K562 (cell line): ENCODE data around the gene NT5C. TPM values are rescaled to one million over a fixed set of nuclear protein-coding genes. Genes with fewer than 3 reads are reported as not detected.

ENCODE experiments used
- ESRRB ChIP-seq: fragments of 250-450 bp; sonication (Bioruptor Pico); IDR thresholded peaks from 2 replicates; pipeline ENCODE4 v1.5.0; 2020; ENCODE audit warnings: mild to moderate bottlenecking, moderate library complexity, borderline replicate concordance
- FOXA3 ChIP-seq, 2 experiments: fragments of 450-650 bp in 1 of 2; sonication (generic) in 1 of 2; formaldehyde crosslinking; IDR thresholded peaks in 1 of 2; conservative IDR thresholded peaks in 1 of 2; 2 replicates each; pipeline versions ENCODE4 v1.4.0 to v1.8.0; 2020 to 2022; ENCODE audit warnings: mild to moderate bottlenecking in 2 of 2, missing genetic modification reagents in 1 of 2
- HNRNPUL1 ChIP-seq: fragments of 200-400 bp; formaldehyde crosslinking; IDR thresholded peaks from 2 replicates; pipeline ENCODE4 v1.6.1; 2017; ENCODE audit warnings: low read length
- MAFK ChIP-seq: IDR thresholded peaks from 2 replicates; pipeline ENCODE4 v1.6.1; 2011; ENCODE audit warnings: low read length, improper control_type of control experiment
- MEIS2 ChIP-seq: fragments of 450-650 bp; IDR thresholded peaks from 2 replicates; pipeline ENCODE4 v1.6.1; 2014; ENCODE audit warnings: mild to moderate bottlenecking; ENCODE audit not compliant: partially characterized antibody
- NFIC ChIP-seq: fragments of 450-650 bp; IDR thresholded peaks from 2 replicates; pipeline ENCODE4 v1.6.1; 2017; ENCODE audit warnings: mild to moderate bottlenecking, inconsistent platforms
- SMARCE1 ChIP-seq: fragments of 450-650 bp; IDR thresholded peaks from 2 replicates; pipeline ENCODE4 v1.7.1; 2016; ENCODE audit warnings: mild to moderate bottlenecking
- SNRNP70 ChIP-seq: fragments of 200-400 bp; formaldehyde crosslinking; optimal IDR thresholded peaks from 2 replicates; pipeline ENCODE3; 2017; ENCODE audit warnings: low read depth, low read length
- SRSF3 ChIP-seq: fragments of 200-400 bp; formaldehyde crosslinking; IDR thresholded peaks from 2 replicates; pipeline ENCODE4 v1.6.1; 2016; ENCODE audit warnings: mild to moderate bottlenecking, low read length, moderate library complexity; ENCODE audit not compliant: insufficient read depth
- STAT5B ChIP-seq: fragments of 250-450 bp; sonication (Bioruptor Pico); IDR thresholded peaks from 2 replicates; pipeline ENCODE4 v1.8.0; 2021; ENCODE audit warnings: mild to moderate bottlenecking, inconsistent platforms
- ZNF175 ChIP-seq: fragments of 200-800 bp; sonication (Bioruptor generic); IDR thresholded peaks from 2 replicates; pipeline ENCODE4 v1.6.1; 2016; ENCODE audit warnings: low read depth, mild to moderate bottlenecking, missing genetic modification characterization, missing compliant biosample characterization
- ZNF511 ChIP-seq: sonication (generic); formaldehyde crosslinking; IDR thresholded peaks from 2 replicates; pipeline ENCODE4 v1.8.0; 2022; ENCODE audit warnings: mild to moderate bottlenecking, missing genetic modification reagents
- polyA plus RNA-seq, 8 experiments: library from polyadenylated mRNA; depleted of rRNA in 4 of 8; stranded (reverse) in 5 of 8; unstranded in 3 of 8; fragments of >200 nt; fragmentation: Nextera tagmentation in 2 of 8; fragmentation: Illumina TruSeq in 1 of 8; extraction: Ambion mirVana in 2 of 8; extraction: Trizol in 1 of 8; gene quantifications; 2 replicates each; pipeline versions ENCODE4 v1.2.1 to v1.2.3, GENCODE V29; 2011 to 2014; ENCODE audit warnings: inconsistent platforms in 1 of 8, missing spikeins in 1 of 8
- total RNA-seq, 7 experiments: library from RNA; depleted of rRNA in 6 of 7; stranded (reverse); fragments of >200 nt in 6 of 7; fragmentation: Illumina TruSeq in 2 of 7; extraction: Trizol in 2 of 7; gene quantifications; 2 replicates each; pipeline versions ENCODE4 v1.2.1 to v1.2.3, GENCODE V29; 2011 to 2021; ENCODE audit warnings: low replicate concordance in 1 of 7
- TF ChIP-seq, protein P1 (sequence below): fragments of 250-450 bp; sonication (Bioruptor Pico); IDR thresholded peaks from 2 replicates; pipeline ENCODE4 v1.4.0; 2020; ENCODE audit warnings: borderline replicate concordance
- TF ChIP-seq, protein P2 (sequence below): fragments of 450-650 bp; formaldehyde crosslinking; IDR thresholded peaks from 2 replicates; pipeline ENCODE4 v1.4.0; 2020; ENCODE audit warnings: mild to moderate bottlenecking, moderate library complexity
- TF ChIP-seq, protein P3 (sequence below): fragments of 250-450 bp; sonication (Bioruptor Pico); IDR thresholded peaks from 2 replicates; pipeline ENCODE4 v1.8.0; 2021; ENCODE audit warnings: mild to moderate bottlenecking, moderate library complexity
- TF ChIP-seq, protein P4 (sequence below): sonication (generic); formaldehyde crosslinking; IDR thresholded peaks from 2 replicates; pipeline ENCODE4 v1.8.1; 2023; ENCODE audit warnings: mild to moderate bottlenecking, missing genetic modification reagents
- TF ChIP-seq, protein P5 (sequence below): fragments of 250-450 bp; sonication (Bioruptor Pico); IDR thresholded peaks from 2 replicates; pipeline ENCODE4 v1.8.0; 2022; ENCODE audit warnings: moderate library complexity, mild to moderate bottlenecking, inconsistent platforms
- TF ChIP-seq, protein P6 (sequence below): fragments of 250-450 bp; sonication (Bioruptor Pico); IDR thresholded peaks from 2 replicates; pipeline ENCODE4 v1.5.0; 2020; ENCODE audit warnings: mild to moderate bottlenecking, borderline replicate concordance

NT5C gene
- total and polyA plus RNA-seq, 9 of the 15 experiments (the other 6 are each of a cell fraction or from before 2014, with no cell fraction given): 2.9 to 205 (median 45.0) TPM

DNA sequence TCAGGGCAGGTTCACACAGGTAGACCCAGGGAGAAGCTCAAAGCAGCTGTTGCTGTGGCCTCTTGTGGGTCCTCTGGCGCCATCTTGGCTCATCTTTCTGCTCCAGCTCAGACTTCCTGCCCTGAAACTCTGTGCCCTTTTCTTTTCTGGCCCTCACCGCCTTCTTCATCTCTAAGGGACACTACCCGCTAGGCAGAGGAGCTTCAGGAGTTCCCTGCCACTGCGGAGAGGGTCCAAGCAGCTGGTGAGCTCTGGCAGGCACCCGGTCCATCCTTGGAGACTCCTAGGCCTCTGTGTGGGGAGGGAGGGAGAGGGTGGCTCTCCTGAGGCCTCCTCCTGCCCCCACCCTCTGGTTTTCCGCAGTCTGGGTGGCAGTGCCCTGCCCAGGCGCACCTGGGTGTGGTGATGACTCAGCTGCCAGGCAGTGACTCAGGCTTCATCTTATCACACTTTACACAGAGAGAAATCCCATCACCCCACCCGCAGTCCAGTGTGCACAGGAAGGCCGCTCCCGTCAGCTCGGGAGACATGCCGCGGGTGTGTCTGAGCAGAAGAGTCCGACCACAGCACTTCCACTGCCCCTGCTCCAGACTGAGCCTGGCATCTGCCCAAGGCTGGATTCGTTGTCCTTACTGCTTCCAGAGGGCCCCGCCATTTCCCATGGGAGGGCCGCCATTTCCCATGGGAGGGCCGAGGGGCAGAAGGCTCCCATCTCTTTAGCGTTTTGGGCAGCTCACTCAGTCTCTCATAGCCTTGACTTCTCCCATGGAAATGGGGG, 7.3 kb downstream of the NT5C start (continued):
- TF ChIP-seq ZNF511 (CRISPR knock-in tag) (no peak; the same call in 1 of the 2 replicates), SMARCE1 (peak; percentile 98), ZNF175 (peak; percentile 88), HNRNPUL1 (no peak), NFIC (peak; percentile 72), FOXA3 (CRISPR knock-in tag; conservative IDR thresholded peaks at IDR 0.05 in 1 of 2, IDR thresholded peaks at IDR 0.05 in 1 of 2) (peak; percentile 58 to 77; a peak in 3 of 4 replicates), STAT5B (CRISPR knock-in tag) (no peak), SNRNP70 (no peak), MEIS2 (peak; percentile 47), SRSF3 (no peak), MAFK (peak; percentile 85), ESRRB (CRISPR knock-in tag) (no peak)
- TF ChIP-seq, protein P1, sequence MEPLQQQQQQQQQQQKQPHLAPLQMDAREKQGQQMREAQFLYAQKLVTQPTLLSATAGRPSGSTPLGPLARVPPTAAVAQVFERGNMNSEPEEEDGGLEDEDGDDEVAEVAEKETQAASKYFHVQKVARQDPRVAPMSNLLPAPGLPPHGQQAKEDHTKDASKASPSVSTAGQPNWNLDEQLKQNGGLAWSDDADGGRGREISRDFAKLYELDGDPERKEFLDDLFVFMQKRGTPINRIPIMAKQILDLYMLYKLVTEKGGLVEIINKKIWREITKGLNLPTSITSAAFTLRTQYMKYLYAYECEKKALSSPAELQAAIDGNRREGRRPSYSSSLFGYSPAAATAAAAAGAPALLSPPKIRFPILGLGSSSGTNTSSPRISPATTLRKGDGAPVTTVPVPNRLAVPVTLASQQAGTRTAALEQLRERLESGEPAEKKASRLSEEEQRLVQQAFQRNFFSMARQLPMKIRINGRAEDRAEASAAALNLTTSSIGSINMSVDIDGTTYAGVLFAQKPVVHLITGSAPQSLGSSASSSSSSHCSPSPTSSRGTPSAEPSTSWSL (CRISPR knock-in tag): 0 out of 2 replicates have a peak, but pooled peaks have one; percentile 80
- TF ChIP-seq, protein P2, sequence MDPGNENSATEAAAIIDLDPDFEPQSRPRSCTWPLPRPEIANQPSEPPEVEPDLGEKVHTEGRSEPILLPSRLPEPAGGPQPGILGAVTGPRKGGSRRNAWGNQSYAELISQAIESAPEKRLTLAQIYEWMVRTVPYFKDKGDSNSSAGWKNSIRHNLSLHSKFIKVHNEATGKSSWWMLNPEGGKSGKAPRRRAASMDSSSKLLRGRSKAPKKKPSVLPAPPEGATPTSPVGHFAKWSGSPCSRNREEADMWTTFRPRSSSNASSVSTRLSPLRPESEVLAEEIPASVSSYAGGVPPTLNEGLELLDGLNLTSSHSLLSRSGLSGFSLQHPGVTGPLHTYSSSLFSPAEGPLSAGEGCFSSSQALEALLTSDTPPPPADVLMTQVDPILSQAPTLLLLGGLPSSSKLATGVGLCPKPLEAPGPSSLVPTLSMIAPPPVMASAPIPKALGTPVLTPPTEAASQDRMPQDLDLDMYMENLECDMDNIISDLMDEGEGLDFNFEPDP (CRISPR knock-in tag): no peak
- TF ChIP-seq, protein P3, sequence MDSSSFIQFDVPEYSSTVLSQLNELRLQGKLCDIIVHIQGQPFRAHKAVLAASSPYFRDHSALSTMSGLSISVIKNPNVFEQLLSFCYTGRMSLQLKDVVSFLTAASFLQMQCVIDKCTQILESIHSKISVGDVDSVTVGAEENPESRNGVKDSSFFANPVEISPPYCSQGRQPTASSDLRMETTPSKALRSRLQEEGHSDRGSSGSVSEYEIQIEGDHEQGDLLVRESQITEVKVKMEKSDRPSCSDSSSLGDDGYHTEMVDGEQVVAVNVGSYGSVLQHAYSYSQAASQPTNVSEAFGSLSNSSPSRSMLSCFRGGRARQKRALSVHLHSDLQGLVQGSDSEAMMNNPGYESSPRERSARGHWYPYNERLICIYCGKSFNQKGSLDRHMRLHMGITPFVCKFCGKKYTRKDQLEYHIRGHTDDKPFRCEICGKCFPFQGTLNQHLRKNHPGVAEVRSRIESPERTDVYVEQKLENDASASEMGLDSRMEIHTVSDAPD: no peak; the same call in 1 of the 2 replicates
- TF ChIP-seq, protein P4, sequence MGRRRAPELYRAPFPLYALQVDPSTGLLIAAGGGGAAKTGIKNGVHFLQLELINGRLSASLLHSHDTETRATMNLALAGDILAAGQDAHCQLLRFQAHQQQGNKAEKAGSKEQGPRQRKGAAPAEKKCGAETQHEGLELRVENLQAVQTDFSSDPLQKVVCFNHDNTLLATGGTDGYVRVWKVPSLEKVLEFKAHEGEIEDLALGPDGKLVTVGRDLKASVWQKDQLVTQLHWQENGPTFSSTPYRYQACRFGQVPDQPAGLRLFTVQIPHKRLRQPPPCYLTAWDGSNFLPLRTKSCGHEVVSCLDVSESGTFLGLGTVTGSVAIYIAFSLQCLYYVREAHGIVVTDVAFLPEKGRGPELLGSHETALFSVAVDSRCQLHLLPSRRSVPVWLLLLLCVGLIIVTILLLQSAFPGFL (CRISPR knock-in tag): no peak
- TF ChIP-seq, protein P5, sequence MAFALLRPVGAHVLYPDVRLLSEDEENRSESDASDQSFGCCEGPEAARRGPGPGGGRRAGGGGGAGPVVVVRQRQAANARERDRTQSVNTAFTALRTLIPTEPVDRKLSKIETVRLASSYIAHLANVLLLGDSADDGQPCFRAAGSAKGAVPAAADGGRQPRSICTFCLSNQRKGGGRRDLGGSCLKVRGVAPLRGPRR (CRISPR knock-in tag): peak; percentile 83; the same call in 1 of the 2 replicates
- TF ChIP-seq, protein P6, sequence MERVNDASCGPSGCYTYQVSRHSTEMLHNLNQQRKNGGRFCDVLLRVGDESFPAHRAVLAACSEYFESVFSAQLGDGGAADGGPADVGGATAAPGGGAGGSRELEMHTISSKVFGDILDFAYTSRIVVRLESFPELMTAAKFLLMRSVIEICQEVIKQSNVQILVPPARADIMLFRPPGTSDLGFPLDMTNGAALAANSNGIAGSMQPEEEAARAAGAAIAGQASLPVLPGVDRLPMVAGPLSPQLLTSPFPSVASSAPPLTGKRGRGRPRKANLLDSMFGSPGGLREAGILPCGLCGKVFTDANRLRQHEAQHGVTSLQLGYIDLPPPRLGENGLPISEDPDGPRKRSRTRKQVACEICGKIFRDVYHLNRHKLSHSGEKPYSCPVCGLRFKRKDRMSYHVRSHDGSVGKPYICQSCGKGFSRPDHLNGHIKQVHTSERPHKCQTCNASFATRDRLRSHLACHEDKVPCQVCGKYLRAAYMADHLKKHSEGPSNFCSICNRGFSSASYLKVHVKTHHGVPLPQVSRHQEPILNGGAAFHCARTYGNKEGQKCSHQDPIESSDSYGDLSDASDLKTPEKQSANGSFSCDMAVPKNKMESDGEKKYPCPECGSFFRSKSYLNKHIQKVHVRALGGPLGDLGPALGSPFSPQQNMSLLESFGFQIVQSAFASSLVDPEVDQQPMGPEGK: no peak
